ENCODE data around the gene PLPPR2. TPM values are rescaled to one million over a fixed set of nuclear protein-coding genes. Genes with fewer than 3 reads are reported as not detected.

PLPPR2 gene
- total and polyA plus RNA-seq, 2 of the 4 experiments (the other 2 are of a cell fraction) = 3.9 to 45.2 TPM

- no peaks in the 10 kb centered on the region for H3K79me1 ChIP-seq (ENCODE audit: low read depth in 1 of 2, low read length in 2 of 2)
- no peaks in the 10 kb centered on the region for H3K27me3 ChIP-seq (ENCODE audit: control insufficient read depth, insufficient read depth, low read length)
- no peak overlapping the region for H2AFZ ChIP-seq (replicated peaks; ENCODE audit: low read length, poor library complexity)
- no peak overlapping the region for H3K4me2 ChIP-seq (ENCODE audit: low read depth, low read length)
- H3K9me1 ChIP-seq (ENCODE audit: insufficient read depth, low read length) = peaks cover 4% of the 10 kb centered on the region; the same call in 1 of the 2 replicates
- ATAC-seq (ENCODE audit: low read depth) (no peak), DNase-seq (no peak)
- no peak overlapping the region for H3K56ac ChIP-seq (ENCODE audit: extremely low read depth, insufficient read depth, low read length)
- H3K4me3 ChIP-seq (ENCODE audit: insufficient read depth, low read depth, low read length) = no peak overlapping the region
- no peak overlapping the region for H2BK15ac ChIP-seq (ENCODE audit: low read depth, low read length)
- H2AK5ac ChIP-seq (ENCODE audit: low read depth, low read length) = no peak overlapping the region
- ChIA-PET CTCF (no interaction called here), POLR2A (ENCODE audit: unreplicated experiment) (no interaction called here)
- H3K9ac ChIP-seq (ENCODE audit: low read depth, low read length) = no peak overlapping the region
- H3K36me3 ChIP-seq (ENCODE audit: control insufficient read depth, insufficient read depth, low read length) = peaks cover 17% of the 10 kb centered on the region
- TF ChIP-seq NFE2L2 (IDR thresholded peaks at IDR 0.05; ENCODE audit: low read depth, low read length) = no peak
- no peak for TF ChIP-seq SMC3 (IDR thresholded peaks at IDR 0.05; ENCODE audit: low read depth, low read length)
- no peak for TF ChIP-seq BHLHE40 (IDR thresholded peaks at IDR 0.05; ENCODE audit: low read depth, low read length)
- no peak for TF ChIP-seq RCOR1 (IDR thresholded peaks at IDR 0.05; ENCODE audit: insufficient replicate concordance, low read length)
- TF ChIP-seq RFX5 (IDR thresholded peaks at IDR 0.05; ENCODE audit: low read depth, low read length) = no peak
- no peak for TF ChIP-seq POLR2A (IDR thresholded peaks at IDR 0.05; ENCODE audit: low read depth, low read length)
- no peak for TF ChIP-seq MAZ (IDR thresholded peaks at IDR 0.05; ENCODE audit: borderline replicate concordance, low read depth, low read length)
- TF ChIP-seq USF2 (IDR thresholded peaks at IDR 0.05; ENCODE audit: low read depth, low read length) = no peak
- TF ChIP-seq, protein P1, sequence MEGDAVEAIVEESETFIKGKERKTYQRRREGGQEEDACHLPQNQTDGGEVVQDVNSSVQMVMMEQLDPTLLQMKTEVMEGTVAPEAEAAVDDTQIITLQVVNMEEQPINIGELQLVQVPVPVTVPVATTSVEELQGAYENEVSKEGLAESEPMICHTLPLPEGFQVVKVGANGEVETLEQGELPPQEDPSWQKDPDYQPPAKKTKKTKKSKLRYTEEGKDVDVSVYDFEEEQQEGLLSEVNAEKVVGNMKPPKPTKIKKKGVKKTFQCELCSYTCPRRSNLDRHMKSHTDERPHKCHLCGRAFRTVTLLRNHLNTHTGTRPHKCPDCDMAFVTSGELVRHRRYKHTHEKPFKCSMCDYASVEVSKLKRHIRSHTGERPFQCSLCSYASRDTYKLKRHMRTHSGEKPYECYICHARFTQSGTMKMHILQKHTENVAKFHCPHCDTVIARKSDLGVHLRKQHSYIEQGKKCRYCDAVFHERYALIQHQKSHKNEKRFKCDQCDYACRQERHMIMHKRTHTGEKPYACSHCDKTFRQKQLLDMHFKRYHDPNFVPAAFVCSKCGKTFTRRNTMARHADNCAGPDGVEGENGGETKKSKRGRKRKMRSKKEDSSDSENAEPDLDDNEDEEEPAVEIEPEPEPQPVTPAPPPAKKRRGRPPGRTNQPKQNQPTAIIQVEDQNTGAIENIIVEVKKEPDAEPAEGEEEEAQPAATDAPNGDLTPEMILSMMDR (conservative IDR thresholded peaks at IDR 0.05; ENCODE audit: low read depth, low read length) = no peak
- TF ChIP-seq MAFK (IDR thresholded peaks at IDR 0.05; ENCODE audit: low read depth, low read length) = no peak
- no peak for TF ChIP-seq RAD21 (IDR thresholded peaks at IDR 0.05; ENCODE audit: low read length)
- TF ChIP-seq ELK1 (IDR thresholded peaks at IDR 0.05; ENCODE audit: borderline replicate concordance, low read depth, low read length) = no peak
- no peak for TF ChIP-seq CEBPB (IDR thresholded peaks at IDR 0.05; ENCODE audit: low read depth, low read length)
- no peak for TF ChIP-seq CHD1 (IDR thresholded peaks at IDR 0.05; ENCODE audit: low read depth, low read length)
- TF ChIP-seq MXI1 (IDR thresholded peaks at IDR 0.05; ENCODE audit: borderline replicate concordance, low read depth, low read length) = no peak
- no peak for TF ChIP-seq FOS (IDR thresholded peaks at IDR 0.05; ENCODE audit: low read depth, low read length)
- no peak overlapping the region for H2BK20ac ChIP-seq (ENCODE audit: low read depth, low read length)
- intact Hi-C loops (cut with micrococcal nuclease) (no loop called here), in situ Hi-C loops (cut with MboI; ENCODE audit: low sequenced_read_pairs) (no loop called here), dilution Hi-C loops (cut with HindIII; ENCODE audit: low sequenced_read_pairs, unreplicated experiment) (no loop called here)
- no peak overlapping the region for H3K4ac ChIP-seq (ENCODE audit: low read depth, low read length)
- H3K14ac ChIP-seq (replicated peaks; ENCODE audit: low read depth, low read length) = no peak overlapping the region
- H3K9me3 ChIP-seq (ENCODE audit: control insufficient read depth, insufficient read depth, low read length) = no peaks in the 10 kb centered on the region
- no peak overlapping the region for H2BK120ac ChIP-seq (ENCODE audit: low read depth, low read length)
- H4K20me1 ChIP-seq (ENCODE audit: insufficient read depth, low read length) = peaks cover 3% of the 10 kb centered on the region; the same call in 1 of the 2 replicates
- no peak overlapping the region for H2BK5ac ChIP-seq (ENCODE audit: low read depth, low read length, poor library complexity, severe bottlenecking)
- no peak overlapping the region for H3K23ac ChIP-seq (ENCODE audit: low read depth, low read length)
- H2AK9ac ChIP-seq (replicated peaks; ENCODE audit: low read depth, low read length, poor library complexity) = no peak overlapping the region
- no peak overlapping the region for H3K27ac ChIP-seq (ENCODE audit: insufficient read depth, low read length)
- WGBS, 2 experiments (ENCODE audit: extremely low coverage in 2 of 2, insufficient read length in 1 of 2) = no CpG with 5 or more reads among the region's 2 CpGs
- no peaks in the 10 kb centered on the region for H3K4me1 ChIP-seq (ENCODE audit: control insufficient read depth, insufficient read depth, low read length)
- no TSS peak for BruUV-seq (replicated peaks)
- no peak overlapping the region for H4K8ac ChIP-seq (ENCODE audit: low read depth in 2 of 2, low read length in 2 of 2)
- H4K5ac ChIP-seq (ENCODE audit: low read depth, low read length) = no peak overlapping the region
- H4K91ac ChIP-seq (ENCODE audit: insufficient read depth, low read depth, low read length) = no peak overlapping the region
- no peak overlapping the region for H3K18ac ChIP-seq (ENCODE audit: low read depth, low read length)
These were observed 12.3 kb downstream of the PLPPR2 start for GRCh38 chr19:11367528-11367927.
